Measurements from ENCODE around the gene CHAF1B.
A peak's percentile ranks its signal among the peaks of the same experiment; 100 is the strongest.
"Not testable (repeated sequence)": the region's sequence is repeated elsewhere in the genome, so short reads cannot be mapped to it uniquely, and the experiment has no call there.

Gene CHAF1B

DNA sequence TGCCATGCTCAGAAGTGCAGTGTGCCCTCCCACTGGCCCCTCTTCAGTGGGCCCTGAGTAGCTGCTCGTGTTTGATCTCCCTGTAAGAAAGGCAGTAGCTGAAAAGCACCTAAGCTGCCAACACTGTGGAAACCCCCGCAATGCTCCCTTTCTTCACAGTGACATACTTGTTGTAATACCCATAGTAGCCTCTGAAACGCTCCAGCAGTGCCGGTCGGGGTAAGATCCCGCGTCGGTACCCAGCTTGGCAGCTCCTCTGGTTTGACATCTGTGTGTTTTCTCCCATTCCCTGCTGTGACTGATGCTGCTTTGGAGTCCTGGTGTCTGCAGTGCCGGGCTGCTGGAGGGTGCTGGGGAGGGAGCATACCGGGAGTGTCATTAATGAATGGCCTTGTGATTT, 3.6 kb downstream of the CHAF1B start:
- no peak for DNase-seq

- not testable (repeated sequence) for DNase-seq
Measured at GRCh38 chr21:36391649-36392048, 6.5 kb downstream of the CHAF1B start.

DNA sequence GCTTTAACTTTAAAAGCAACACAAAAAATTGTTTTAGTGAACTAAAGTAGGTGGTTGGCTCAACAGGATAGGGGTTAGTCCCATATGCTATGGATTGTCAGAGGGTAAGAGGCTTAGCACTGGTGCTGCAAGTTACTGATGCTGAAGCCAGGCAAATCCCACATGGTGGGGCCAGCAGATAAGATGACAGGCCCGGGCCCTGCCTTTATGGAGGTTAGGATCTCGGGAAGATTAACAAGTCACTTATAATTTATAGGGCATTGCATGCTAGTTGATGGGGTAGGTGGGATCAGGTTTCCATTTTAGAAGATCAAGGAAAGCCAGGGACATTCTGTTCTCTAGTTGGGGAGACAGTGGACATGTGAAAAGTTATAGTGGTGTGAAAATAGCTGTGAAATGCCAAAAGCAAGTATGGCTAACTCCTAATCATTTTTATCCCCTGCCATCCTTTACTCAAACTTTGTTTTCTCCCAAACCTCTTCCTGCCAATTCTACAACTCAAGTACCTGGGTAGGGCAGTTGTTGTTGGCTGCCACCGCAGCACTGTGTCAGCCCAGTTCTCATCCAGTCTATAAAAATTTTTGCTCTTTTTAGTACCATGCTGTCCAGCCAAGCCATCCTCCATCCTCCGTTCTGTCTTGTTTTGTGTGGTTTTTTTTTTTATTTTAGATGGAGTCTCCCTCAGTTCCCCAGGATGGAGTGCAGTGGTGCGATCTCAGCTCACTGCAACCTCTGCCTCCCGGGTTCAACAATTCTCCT, 10.3 kb downstream of the CHAF1B start:
- no peak for DNase-seq

- no peak for DNase-seq
Measured at GRCh38 chr21:36396325-36396724, 11.1 kb downstream of the CHAF1B start.

DNA sequence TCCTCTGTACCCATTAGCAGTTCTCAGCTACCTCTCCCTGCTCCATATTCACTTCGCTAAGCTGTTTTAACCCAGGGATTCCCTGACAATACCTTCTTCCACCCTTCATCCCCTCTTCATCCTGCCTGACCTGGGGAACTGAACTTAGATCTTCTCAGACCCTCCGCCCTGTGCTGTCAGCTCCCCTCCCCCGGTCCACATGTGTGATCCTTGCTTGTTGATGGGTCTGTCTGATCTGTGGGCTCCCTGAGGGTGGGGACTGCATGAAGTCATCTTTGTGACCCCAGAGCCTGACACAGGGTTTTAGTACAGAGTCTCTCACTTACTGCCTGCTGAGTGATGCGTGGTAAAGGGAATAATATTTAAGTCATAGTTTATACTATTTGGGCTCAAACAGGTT, 11.8 kb downstream of the CHAF1B start:
- DNase-seq = no peak

GRCh38 chr21:36397606-36398005, 12.4 kb downstream of the CHAF1B start:
- no peak for DNase-seq

DNA sequence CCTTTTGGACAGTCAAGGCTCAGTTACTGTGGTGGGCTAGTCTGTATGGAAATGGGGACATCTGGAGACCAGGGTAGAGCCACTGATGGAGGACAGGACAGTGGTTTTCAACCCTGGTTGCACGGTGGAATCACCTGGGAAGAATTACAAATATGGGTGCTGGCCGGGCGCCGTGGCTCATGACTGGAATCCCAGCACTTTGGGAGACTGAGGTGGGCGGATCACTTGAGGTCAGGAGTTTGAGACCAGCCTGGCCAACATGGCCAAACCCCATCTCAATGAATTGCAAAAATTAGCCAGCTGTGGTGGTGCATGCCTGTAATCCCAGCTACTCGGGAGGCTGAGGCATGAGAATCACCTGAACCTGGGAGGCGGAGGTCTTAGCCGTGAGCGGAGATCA, 14.5 kb downstream of the CHAF1B start:
- not testable (repeated sequence) for DNase-seq

DNA sequence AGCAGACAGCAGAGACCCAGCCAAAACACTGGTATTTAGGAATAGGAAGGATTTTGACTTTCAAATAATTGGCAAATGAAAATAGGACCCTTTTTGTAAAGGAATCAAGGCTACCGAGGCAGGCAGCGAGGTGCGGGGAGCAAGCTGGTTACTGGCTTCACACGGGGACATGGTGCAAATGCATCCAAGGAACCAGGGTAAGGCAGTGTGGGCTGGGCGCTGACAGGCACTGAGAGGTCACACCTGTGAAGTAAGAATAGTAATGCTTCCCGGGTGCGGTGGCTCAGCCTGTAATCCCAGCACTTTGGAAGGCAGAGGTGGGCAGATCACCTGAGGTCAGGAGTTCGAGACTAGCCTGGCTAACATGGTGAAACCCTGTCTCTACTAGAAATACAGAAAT, 15.5 kb downstream of the CHAF1B start:
- no peak for DNase-seq

GRCh38 chr21:36402339-36402738, 17.1 kb downstream of the CHAF1B start:
- DNase-seq = no peak

- no peak for DNase-seq
Measured at GRCh38 chr21:36403713-36404112, 18.5 kb downstream of the CHAF1B start.

- no peak for DNase-seq
Measured at GRCh38 chr21:36408568-36408967, 23.4 kb downstream of the CHAF1B start.

GRCh38 chr21:36411301-36411700, 26.1 kb downstream of the CHAF1B start:
- DNase-seq = no peak

DNA sequence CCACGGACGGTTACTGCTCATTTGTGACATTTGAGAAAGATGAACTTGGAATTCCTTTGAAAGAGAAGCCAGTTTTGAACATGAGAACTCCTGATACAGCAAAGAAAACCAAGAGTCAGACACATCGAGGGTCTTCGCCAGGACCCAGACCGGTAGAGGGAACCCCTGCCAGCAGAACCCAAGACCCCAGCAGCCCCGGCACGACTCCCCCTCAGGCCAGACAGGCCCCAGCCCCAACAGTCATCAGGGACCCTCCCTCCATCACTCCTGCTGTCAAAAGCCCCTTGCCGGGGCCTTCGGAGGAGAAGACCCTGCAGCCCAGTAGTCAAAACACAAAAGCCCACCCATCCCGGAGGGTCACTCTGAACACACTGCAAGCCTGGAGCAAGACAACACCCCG, 27.7 kb downstream of the CHAF1B start:
- DNase-seq = no peak

- DNase-seq = no peak
Measured at GRCh38 chr21:36415375-36415774, 30.2 kb downstream of the CHAF1B start.

DNA sequence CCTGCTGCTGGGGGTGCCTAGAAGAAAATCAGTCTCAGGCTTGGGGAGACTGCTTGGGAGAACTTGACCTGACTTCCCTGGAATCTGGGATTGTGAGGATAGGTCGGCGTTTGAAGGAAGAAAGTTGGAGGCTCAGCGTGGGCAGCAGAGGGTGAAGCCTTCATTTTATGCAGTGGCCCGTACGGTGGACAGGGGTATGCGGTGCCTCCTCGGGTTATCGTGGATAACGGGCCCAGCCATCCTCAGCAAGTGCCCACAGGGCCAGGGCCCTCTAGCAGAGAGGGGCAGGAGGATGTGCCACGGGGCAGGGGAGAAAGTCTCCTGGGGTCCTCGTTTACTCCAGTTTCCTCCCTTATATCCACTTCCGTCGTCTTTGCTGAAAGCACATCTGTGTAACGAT, 34.0 kb downstream of the CHAF1B start:
- no peak for DNase-seq

DNA sequence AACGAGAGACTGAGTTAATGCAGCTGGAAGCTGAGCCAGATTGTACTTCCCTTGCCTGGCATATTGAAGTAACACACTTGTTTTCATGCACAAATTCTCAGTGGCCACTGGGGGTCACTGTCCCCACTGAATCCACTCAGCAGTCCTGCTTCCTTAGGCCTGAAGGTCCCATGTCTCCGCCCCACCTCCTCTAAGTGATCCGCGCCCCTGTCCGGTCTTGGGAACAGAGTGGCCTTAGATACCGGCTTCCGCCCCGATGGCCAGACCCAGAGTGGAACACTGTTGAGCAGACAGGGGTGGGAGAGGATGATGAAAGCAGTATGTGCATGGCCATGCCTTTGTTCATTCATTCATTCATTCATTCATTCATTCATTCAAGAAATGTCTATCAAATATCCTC, 34.8 kb downstream of the CHAF1B start:
- peak; percentile 26 for DNase-seq

DNA sequence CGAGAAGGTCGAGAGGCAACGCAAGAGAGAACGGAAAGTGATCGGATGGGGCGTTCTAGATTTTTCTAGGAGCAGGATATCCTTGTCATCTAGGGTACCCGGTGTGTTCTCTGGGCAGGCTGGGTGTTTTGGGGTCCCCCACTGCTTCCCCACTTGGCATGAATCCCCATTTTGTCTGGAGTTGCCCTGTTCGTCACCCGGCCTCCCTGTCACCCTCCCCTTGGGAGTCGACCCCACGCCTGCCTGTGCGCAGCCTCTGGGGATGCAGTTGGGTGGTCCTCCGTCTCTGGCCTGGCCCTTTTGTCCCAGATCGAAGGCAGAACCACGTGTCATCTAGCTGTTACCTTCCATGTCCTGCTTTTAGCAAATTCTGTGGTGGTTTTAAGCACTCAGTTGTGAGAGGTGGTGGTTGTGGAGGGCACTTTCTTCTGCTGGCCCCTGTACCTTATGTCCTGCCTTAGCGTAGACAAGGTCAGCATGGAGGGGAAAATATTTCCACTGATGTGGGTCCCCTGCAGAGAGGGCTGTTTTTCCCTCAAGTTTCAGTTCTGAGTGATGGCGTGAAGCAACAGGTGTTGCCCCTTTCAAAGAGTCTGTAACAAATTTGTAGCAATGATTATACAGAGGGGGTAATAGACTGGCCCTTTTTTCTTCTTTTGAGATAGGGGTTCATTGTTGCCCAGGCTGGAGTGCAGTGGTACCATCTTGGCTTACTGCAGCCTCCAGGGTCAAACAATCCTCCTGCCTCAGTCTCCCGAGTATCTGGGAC, 35.6 kb downstream of the CHAF1B start:
- DNase-seq = no peak

DNA sequence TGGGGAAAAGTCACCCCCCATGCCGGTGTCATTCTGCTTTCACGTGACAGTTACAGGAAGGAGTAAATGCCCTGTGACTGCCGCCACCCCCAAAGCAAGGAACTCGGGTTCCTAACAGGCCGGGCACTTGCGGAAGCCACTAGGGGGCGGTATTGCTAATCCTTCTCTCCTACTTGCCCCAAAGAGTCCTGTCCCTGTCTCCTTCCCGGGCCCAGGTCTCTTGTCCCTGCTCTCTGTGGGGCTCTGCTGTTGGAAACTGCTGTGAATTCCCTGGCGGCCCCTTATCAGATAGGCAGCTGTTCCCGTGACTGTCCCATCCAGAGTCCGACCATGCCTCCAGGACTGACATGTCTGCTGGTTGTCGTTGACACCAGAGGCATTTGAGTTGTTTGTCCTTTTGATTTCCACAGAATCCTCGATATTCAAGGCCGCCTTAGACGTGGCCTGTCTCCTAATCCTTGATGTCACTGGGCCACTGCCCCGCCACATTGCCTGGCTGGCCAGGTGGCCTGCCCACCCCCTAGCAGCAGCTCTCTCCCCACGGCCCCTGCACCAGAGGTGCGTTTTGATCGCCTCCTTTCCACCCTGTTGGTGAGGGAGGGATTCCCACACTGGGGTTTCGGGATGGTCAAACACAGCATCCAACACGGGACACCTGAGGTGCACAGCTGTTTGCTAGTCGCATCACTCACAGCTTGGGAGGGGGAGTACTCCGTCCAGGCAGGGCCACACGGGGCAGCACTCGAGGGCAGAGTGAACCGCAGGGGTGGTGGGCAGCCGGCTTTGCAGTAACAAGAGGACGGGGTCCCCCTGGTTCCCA, 37.3 kb downstream of the CHAF1B start:
- peak; percentile 10 for DNase-seq

DNA sequence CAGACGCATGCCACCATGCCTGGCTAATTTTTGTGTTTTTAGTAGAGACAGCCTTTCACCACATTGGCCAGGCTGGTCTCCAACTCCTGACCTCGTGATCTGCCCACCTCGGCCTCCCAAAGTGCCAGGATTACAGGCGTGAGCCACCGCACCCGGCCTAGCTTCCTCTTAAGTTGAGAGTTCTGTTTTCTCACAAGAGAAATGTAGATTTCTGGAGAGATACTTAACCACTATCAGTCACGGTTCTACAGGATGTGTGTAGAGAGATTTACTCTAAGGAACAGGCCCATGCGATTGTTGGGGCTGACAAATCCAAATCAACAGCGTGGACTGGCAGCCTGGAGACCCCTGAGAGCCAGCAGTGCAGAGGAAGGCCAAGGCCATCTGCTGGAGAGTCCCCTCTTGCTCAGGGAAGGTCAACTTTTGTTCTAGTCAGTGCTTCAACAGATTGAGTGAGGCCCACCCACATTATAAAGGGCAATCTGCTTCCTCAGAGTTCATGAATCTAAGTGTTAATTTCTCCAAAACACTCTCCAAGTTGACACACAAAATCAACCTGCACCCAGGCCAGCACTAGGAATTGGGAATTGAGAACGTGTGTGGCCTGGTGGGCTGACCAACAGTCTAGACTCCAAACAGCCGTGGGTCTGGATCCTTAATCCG, 38.7 kb downstream of the CHAF1B start:
- DNase-seq = no peak

DNA sequence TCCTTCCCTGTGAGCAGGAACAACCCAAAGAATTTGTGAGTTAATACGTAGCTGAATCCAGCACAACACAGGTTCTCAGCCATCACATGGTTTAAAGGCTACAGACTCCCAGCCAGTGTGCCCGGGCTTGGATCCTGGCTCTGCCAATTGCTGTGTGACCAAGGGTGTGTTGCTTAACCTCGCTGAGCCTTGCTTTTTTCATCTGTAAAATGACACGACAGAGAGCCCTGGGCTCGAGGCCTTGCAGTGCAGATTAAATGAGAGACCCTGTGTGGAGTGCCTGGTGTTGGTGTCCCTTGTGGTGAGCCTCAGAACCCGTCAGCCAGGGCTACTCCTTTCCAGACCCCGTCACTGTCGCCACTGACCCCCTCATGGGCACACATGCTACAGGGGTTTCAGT, 39.4 kb downstream of the CHAF1B start:
- no peak for DNase-seq

DNA sequence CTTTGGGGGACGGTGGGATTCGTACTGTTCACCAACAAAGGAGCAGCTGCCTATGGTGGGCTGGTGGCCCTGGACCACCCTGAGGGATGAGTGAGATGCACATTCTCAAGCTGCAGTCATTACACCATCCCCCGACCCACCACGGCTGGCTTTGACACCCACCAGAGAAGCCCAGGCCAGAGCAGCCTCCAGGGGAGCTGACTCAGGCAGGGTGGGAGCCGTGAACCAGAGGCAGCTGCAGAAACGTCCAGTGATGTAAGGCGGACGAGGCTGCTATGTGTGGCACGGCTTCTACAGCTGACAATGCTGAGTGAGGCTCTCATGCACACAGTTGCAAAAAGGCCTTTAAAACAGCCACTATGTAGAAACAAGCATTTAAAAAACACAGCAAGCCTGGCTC, 40.1 kb downstream of the CHAF1B start:
- no peak for DNase-seq

DNA sequence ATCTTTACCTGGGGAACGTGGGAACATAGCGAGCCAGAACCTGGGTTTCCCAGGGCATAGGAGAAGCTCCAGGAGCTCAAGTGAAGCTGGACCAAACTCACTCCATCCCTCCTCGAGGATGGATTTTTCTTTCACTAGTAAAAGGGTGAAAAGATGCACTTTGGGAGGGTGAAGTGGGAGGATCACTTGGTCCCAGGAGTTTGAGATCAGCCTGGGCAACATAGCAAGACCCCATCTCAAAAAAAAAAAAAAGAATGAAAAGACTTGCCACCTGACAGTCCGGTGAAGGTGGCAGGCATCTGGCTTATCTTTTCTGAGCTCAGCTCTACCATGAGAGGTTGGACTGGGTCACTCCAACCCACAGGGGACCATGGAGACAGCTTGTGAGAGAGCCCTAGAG, 42.3 kb downstream of the CHAF1B start:
- DNase-seq = no peak

All from activated naive CD4-positive, alpha-beta T cell treated with Interleukin-2 at 50 U/mL for 16 hours (primary cell).